GM18507 (cell line): ENCODE measurements around the gene GLYATL1.

Experiments used
- DNase-seq: peaks from one replicate; pipeline ENCODE4 v3.0.0; 2011; ENCODE audit warnings: low read depth; ENCODE audit not compliant: insufficient read length; ENCODE audit errors: extremely low spot score
- FAIRE-seq: peaks from 2 replicates; lab custom pipeline; 2011; peaks lifted over from hg19 to GRCh38; lab: Jason Lieb, UNC

GLYATL1 gene

DNA sequence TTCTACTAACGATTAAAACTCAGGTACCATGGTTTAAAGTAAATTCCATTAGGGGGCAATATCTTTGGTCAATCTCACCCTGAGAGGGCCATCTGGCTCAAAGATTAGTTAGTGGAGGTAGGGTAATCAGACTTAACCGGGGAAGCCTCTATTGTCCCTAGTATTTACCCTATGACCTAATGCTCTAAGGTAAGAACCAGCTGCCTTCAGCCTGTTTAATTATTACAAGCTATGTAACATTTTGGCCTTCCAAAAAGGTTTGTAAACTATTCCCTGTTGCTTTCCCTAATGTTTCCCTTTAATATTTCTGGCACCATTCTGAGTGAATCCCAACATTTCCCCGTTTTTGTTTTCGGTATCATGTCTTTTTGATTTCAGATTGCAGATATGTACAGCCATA, 15.1 kb upstream of the GLYATL1 start:
- FAIRE-seq (no peak), DNase-seq (no peak)

DNA sequence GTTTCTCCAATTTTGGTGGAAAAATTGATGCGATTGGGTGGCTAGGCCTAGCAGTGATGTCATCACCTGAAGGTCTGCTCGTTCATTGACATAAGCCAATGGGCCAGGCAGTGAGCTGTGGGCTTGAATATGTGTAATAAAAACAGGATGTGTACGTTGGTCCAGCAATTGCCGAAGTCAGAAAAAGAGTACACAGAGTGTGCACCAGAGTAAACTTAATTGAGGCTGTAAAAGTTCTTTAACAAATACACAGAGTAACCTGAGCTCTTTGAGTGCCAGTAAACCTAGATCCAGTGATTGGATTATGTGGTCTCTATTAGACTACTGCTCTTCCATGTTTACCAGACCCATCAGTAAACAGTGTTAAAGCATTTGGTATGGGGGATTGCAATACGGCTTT, 13.0 kb upstream of the GLYATL1 start:
- FAIRE-seq = no peak

DNA sequence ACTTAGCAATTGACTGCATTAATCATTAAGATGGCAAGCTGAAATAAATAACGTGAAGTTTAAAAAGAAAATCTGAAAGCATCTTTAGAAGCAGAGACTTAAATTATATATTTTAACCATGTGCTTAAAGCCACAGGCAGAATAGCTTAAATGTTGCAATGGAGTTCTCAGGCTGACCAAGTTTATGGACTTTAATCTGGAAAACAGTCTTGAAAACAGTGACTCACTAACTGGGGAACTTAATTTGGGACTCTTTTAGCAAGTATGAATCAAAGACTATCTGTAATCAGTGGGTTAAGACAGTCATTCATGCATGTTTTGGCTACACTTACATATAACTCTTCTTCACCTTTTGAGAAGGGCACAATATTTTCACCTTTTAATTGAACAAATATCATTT, 12.6 kb upstream of the GLYATL1 start:
- DNase-seq = no peak
- FAIRE-seq = no peak

More for the DNA sequence above, 13.0 kb upstream of the GLYATL1 start:
- DNase-seq = no peak

DNA sequence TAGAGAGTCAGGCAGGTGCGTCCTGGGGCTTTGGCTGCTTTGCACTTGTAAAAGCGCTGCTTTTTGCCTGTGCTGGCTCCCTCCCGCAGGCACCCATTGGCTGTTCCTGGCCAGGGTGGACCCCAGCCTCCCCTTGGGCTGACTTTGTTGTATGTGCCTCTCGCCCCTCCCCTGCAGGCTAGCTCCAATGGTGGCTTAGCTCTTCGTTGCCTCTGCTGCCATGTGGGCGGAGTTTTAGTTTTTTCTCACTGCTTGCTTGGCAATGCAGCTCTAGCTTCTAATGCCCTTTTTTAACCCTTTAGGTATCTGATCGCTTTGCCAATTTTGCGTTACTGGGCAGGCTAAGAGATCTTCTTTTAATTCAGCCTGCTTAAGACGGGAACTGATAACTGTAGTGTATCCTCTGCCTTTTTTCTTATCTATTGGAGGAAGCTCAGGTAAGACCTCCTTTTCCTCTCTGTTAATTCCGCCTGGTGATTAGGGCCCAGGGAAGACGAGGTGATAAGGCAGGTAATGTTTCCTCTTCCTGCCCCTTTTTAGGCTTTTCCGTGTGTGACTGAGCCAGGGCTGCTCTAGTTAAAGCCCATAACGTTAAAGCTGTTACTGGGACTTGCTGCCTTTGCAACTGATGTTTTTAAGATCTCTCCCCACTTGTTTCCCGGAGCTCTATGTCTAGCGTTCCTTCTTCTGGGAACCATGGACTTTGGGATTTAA, 11.7 kb upstream of the GLYATL1 start:
- FAIRE-seq (no peak), DNase-seq (no peak)

DNA sequence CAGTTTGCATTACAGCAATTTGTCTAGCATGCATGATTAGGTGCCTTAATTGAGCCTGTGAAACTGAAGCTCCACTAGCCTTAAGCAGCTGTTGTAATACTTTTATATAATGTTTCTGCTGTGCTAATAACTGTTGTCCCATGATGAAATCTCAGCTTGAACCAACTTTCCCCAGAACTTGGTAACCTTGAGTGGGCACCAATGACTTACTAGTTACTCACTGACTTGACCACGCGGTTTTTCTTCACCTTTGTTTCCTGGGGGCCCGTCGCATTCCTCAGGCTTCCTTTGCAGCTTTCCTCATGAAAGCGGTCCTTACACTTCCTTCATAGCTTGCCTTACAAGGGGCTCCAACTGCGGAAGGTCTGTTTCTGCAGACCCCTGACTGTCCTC, 11.2 kb upstream of the GLYATL1 start:
- no peak for FAIRE-seq
- DNase-seq = no peak

- FAIRE-seq (no peak), DNase-seq (no peak)
These were observed 10.6 kb upstream of the GLYATL1 start for GRCh38 chr11:58928691-58929090.

GRCh38 chr11:58930926-58931325, 8.4 kb upstream of the GLYATL1 start:
- FAIRE-seq (no peak), DNase-seq (no peak)

- no peak for DNase-seq
- FAIRE-seq = no peak
These were observed 5.6 kb upstream of the GLYATL1 start for GRCh38 chr11:58933661-58934060.

GRCh38 chr11:58934945-58935513, 4.3 kb upstream of the GLYATL1 start:
- no peak for FAIRE-seq
- no peak for DNase-seq

DNA sequence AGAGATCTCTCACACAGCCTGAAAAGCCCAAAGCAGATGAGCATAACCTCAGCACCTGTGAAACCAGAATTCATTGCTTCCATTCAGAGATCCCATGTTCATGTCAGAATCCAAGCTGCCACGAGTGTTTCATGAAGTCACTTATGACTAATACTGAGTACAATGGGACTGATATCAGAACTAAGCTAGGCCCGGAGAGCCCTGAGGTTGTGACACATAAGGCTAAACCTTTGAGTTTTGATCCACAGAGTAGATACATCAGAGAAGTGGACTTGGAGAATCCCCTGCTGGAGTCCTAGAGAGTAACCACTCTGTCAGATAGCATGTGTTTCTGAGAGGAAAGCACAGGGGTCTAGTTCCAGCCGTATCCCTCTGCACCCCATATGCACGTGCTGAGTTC, 890 bp upstream of the GLYATL1 start:
- DNase-seq = no peak
- FAIRE-seq = no peak

DNA sequence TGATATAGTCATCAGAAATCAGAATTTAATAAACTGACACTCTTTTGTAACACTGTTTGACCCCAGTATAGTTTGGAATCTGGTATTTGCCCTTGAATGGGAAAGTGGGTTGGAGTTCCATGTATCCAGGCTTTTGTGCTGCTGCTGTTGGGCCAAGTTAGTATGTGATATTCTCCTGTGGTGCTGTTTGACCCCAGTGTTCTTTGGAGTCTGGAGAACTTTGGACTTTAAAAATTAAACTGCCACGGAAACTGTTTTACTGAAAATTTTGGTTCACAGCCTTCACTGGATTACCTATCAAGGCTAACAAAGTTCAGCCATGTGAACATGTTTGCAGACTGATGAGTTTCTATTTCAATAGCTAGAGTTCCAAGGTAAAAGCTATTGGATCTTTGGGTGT, 740 bp downstream of the GLYATL1 start:
- FAIRE-seq (no peak), DNase-seq (no peak)

DNA sequence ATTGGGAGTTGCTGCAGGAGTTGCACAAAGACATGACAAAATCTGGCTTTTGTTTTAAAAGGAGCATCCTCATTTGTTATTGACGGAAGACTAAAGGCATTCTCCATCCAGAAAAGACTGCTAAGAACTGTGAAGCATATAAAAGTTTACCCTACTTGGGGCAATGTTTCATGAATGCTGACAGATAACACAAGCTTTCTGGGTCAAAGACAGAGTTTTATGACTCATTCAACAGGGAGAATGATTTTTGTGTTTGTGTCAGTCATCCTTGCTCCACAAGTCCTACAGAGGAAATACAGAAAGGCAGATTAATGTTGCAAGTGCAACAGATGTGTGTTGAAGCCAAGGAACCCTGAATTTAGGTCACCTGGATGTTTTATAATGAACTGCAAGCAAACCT, 2.5 kb downstream of the GLYATL1 start:
- no peak for FAIRE-seq
- no peak for DNase-seq

DNA sequence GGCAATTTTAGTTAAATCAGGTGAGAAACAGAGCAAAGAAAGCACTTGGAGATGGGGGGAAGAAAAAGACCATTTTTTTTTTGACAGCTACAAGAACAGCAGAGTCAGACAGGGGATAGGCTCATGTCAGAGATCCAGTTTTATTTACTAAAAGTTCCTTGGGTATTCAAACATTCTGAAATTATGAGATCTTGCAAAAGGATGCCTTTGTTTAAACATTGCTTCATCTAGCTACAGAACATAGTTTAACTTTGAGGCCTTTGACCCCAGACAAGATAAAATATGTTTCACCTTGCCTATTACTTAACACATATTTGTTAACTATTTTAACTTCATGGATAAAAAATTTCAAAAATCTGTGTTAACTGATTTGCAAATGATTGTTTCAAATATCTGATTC, 6.4 kb downstream of the GLYATL1 start:
- no peak for DNase-seq
- no peak for FAIRE-seq

DNA sequence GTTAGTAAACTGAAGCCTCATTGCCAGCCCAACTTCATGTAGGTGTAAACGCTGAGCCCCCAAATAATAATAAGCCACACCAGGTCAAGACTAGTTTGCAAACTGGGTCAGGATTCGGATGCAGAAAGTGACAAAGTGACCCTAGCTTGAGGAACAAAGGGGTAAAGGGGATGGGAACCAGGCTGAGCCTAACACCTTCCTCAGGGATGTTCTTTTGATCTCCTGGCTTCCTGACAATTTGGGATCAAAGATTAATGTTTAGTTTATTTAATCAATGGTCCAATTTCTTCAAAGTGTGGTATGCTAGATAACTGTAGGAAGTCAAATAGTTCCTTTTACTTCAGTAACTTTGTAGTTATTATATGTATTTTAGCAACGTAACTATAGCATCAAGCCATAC, 9.9 kb downstream of the GLYATL1 start:
- no peak for DNase-seq
- FAIRE-seq = no peak

GRCh38 chr11:58957922-58958321, 18.6 kb downstream of the GLYATL1 start:
- no peak for FAIRE-seq
- no peak for DNase-seq

DNA sequence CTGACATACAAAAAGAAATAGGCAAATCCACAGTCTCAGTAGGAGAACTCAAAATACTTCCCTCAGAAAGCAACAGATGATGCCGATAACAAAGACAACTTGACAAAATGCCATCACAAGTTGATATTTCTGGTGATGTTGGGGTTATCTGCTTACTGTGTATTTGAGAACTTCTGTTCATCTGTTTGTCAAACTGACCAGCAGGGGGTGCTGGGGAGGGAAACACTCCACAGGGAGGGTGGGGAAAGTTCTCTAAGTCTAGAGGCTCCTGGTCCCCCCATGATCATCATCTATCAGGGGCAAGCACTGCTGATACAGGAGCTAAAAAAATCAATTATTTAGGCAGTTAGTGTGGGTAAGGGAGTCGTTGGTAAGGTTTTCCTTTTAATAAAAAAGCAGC, 19.2 kb downstream of the GLYATL1 start:
- FAIRE-seq (peak; percentile 91), DNase-seq (peak; percentile 17)

DNA sequence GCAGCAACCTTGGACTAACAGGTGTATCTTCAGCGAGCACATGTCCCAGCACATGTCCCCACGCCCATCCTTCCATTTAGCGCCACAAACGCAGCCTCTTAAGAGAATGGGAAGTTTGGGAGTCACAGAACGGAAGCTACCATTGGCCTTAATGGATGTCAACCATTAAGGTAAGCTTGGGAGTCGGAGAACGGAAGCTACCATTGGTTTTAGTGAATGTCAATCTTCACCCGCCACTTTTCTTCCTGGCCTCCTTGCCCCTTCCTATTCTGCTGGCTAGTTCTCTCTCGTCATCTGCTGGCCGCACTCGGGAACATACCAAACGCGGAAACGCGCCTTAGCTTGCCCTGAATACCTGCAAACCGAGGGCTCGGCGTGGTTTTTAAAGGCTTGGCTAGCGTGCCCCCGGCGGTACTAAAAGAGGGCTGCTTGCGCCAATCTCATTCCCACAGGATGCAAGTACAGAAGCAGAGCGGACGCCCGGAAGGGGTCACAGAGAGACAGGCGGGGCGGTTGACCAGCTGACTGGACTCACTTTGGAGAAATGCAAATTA, 24.3 kb downstream of the GLYATL1 start:
- FAIRE-seq (no peak), DNase-seq (no peak)

DNA sequence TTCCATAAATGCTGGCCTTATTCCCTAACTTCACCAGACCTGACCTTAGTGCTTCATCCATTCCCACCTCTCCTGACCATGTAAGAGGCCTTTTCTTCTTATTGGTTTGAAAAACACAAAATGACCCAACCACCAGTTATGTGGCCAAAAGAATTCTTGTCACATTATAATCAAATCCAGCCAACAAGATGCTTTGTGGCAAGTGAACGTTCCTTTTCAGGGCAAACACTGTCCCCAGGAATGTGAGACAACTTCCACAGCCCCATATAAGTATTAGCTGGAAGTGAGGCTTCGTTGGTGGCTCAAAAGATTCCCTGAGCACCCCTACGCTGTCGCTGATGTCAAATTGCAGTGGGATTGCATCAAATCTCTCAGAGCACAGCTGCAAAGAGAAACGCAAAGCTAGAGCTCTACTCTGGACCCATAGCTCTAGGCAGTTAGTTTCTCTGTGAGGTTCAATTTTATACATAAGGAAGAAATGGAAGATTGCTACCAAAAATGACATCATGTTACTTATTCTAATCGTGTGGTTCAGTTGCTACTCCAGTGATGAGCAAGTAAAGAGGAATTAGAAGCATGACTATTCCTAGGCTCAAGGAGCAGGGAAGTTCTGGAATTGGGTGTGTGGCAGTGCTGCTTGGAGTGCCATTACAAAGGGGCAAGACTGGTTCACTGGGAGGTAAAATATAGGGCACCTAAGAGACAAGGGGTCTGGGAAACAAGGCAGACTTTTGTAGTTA, 26.1 kb downstream of the GLYATL1 start:
- FAIRE-seq = no peak

GRCh38 chr11:58968251-58968711, 29.0 kb downstream of the GLYATL1 start:
- DNase-seq = no peak
- FAIRE-seq = no peak

More for the DNA sequence above, 26.1 kb downstream of the GLYATL1 start:
- no peak for DNase-seq

GRCh38 chr11:58977470-58977869, 38.2 kb downstream of the GLYATL1 start:
- FAIRE-seq = no peak
- no peak for DNase-seq
